HEK293 (cell line): ENCODE results near the gene SLC35E2B.

Experiments
- BCL11A ChIP-seq: fragments of 450-650 bp; formaldehyde crosslinking; IDR thresholded peaks from 2 replicates; pipeline ENCODE4 v1.5.1; 2016; ENCODE audit warnings: low read depth, missing biosample characterization, missing genetic modification characterization
- EGR2 ChIP-seq: fragments of 450-650 bp; formaldehyde crosslinking; IDR thresholded peaks from 2 replicates; pipeline ENCODE4 v1.5.1; 2016; ENCODE audit warnings: low read depth, missing biosample characterization, missing genetic modification characterization
- GLIS1 ChIP-seq: fragments of 450-650 bp; formaldehyde crosslinking; IDR thresholded peaks from 2 replicates; pipeline ENCODE4 v1.5.1; 2016; ENCODE audit warnings: missing biosample characterization, missing genetic modification characterization
- HOXC10 ChIP-seq: sonication (generic); formaldehyde crosslinking; IDR thresholded peaks from 2 replicates; pipeline ENCODE4 v1.8.1; 2023; ENCODE audit warnings: mild to moderate bottlenecking, missing genetic modification reagents
- SP3 ChIP-seq: fragments of 450-650 bp; formaldehyde crosslinking; IDR thresholded peaks from 2 replicates; pipeline ENCODE4 v1.5.1; 2016; ENCODE audit warnings: missing biosample characterization, missing genetic modification characterization
- TCF7L2 ChIP-seq: IDR thresholded peaks from 2 replicates; pipeline ENCODE4 v1.6.1; 2011; ENCODE audit warnings: low read depth, mild to moderate bottlenecking, inconsistent platforms, low read length, moderate library complexity, borderline replicate concordance
- ZBTB1 ChIP-seq: fragments of 450-650 bp; formaldehyde crosslinking; IDR thresholded peaks from 2 replicates; pipeline ENCODE4 v1.5.1; 2016; ENCODE audit warnings: missing biosample characterization, missing genetic modification characterization
- ZFP37 ChIP-seq: fragments of 450-650 bp; formaldehyde crosslinking; IDR thresholded peaks from 2 replicates; pipeline ENCODE4 v1.5.1; 2016; ENCODE audit warnings: missing biosample characterization, missing genetic modification characterization
- ZNF2 ChIP-seq: fragments of 450-650 bp; formaldehyde crosslinking; IDR thresholded peaks from 2 replicates; pipeline ENCODE4 v1.5.1; 2016; ENCODE audit warnings: missing biosample characterization, missing genetic modification characterization
- ZNF239 ChIP-seq: fragments of 450-650 bp; formaldehyde crosslinking; IDR thresholded peaks from 2 replicates; pipeline ENCODE4 v1.5.1; 2016; ENCODE audit warnings: missing biosample characterization, missing genetic modification characterization
- ZNF335 ChIP-seq: fragments of 450-650 bp; formaldehyde crosslinking; conservative IDR thresholded peaks from 2 replicates; pipeline ENCODE4 v1.5.1; 2016; ENCODE audit warnings: missing biosample characterization, missing genetic modification characterization
- ZNF362 ChIP-seq: fragments of 450-650 bp; formaldehyde crosslinking; IDR thresholded peaks from 2 replicates; pipeline ENCODE4 v1.5.1; 2016; ENCODE audit warnings: missing biosample characterization, missing genetic modification characterization
- ZNF394 ChIP-seq: fragments of 450-650 bp; formaldehyde crosslinking; IDR thresholded peaks from 2 replicates; pipeline ENCODE4 v1.5.1; 2016; ENCODE audit warnings: missing biosample characterization, missing genetic modification characterization, mild to moderate bottlenecking, moderate library complexity, borderline replicate concordance
- ZNF398 ChIP-seq: fragments of 450-650 bp; formaldehyde crosslinking; IDR thresholded peaks from 2 replicates; pipeline ENCODE4 v1.5.1; 2017; ENCODE audit warnings: missing biosample characterization, missing genetic modification characterization
- ZNF48 ChIP-seq: fragments of 450-650 bp; formaldehyde crosslinking; IDR thresholded peaks from 2 replicates; pipeline ENCODE4 v1.5.1; 2016; ENCODE audit warnings: missing biosample characterization, missing genetic modification characterization
- ZNF529 ChIP-seq: fragments of 450-650 bp; formaldehyde crosslinking; IDR thresholded peaks from 2 replicates; pipeline ENCODE4 v1.5.1; 2017; ENCODE audit warnings: missing genetic modification characterization, missing biosample characterization; ENCODE audit not compliant: insufficient replicate concordance
- ZNF585B ChIP-seq: fragments of 450-650 bp; formaldehyde crosslinking; IDR thresholded peaks from 2 replicates; pipeline ENCODE4 v1.5.1; 2016; ENCODE audit warnings: missing biosample characterization, missing genetic modification characterization
- ZNF654 ChIP-seq: fragments of 450-650 bp; formaldehyde crosslinking; IDR thresholded peaks from 2 replicates; pipeline ENCODE4 v1.5.1; 2016; ENCODE audit warnings: low read depth, missing biosample characterization, missing genetic modification characterization
- ZNF747 ChIP-seq: fragments of 450-650 bp; formaldehyde crosslinking; IDR thresholded peaks from 2 replicates; pipeline ENCODE4 v1.5.1; 2016; ENCODE audit warnings: missing biosample characterization, missing genetic modification characterization
- ZNF791 ChIP-seq: fragments of 450-650 bp; formaldehyde crosslinking; IDR thresholded peaks from 2 replicates; pipeline ENCODE4 v1.5.1; 2016; ENCODE audit warnings: missing biosample characterization, missing genetic modification characterization
- ZNF843 ChIP-seq: fragments of 450-650 bp; formaldehyde crosslinking; IDR thresholded peaks from 2 replicates; pipeline ENCODE4 v1.5.1; 2016; ENCODE audit warnings: missing biosample characterization, missing genetic modification characterization
- TF ChIP-seq, protein P1 (sequence below): fragments of 450-650 bp; IDR thresholded peaks from 2 replicates; pipeline ENCODE4 v1.5.1; 2018; ENCODE audit warnings: missing biosample characterization, missing genetic modification characterization
- TF ChIP-seq, protein P2 (sequence below): fragments of 450-650 bp; formaldehyde crosslinking; IDR thresholded peaks from 2 replicates; pipeline ENCODE4 v1.5.1; 2016; ENCODE audit warnings: missing biosample characterization, missing genetic modification characterization
- TF ChIP-seq, protein P3 (sequence below): fragments of 450-650 bp; formaldehyde crosslinking; IDR thresholded peaks from 2 replicates; pipeline ENCODE4 v1.5.1; 2016; ENCODE audit warnings: missing biosample characterization, missing genetic modification characterization
- TF ChIP-seq, protein P4 (sequence below): fragments of 450-650 bp; formaldehyde crosslinking; IDR thresholded peaks from 2 replicates; pipeline ENCODE4 v1.5.1; 2016; ENCODE audit warnings: missing biosample characterization, missing genetic modification characterization
- TF ChIP-seq, protein P5 (sequence below): sonication (generic); formaldehyde crosslinking; IDR thresholded peaks from 2 replicates; pipeline ENCODE4 v1.8.1; 2022; ENCODE audit warnings: mild to moderate bottlenecking, moderate library complexity, missing genetic modification reagents

SLC35E2B gene

GRCh38 chr1:1615256-1616044 is 77.1 kb downstream of the SLC35E2B start, which contains the start of gene MIB2 (continued):
- TF ChIP-seq ZNF362 (no peak), ZNF335 (tag by site-specific recombination) (peak; percentile 96), TCF7L2 (no peak), ZNF843 (peak; percentile 71; the same call in 1 of the 2 replicates), HOXC10 (no peak), ZNF529 (tag by site-specific recombination) (no peak), ZNF2 (tag by site-specific recombination) (peak; percentile 52; the same call in 1 of the 2 replicates), ZNF791 (no peak), ZNF398 (tag by site-specific recombination) (peak; percentile 21; the same call in 1 of the 2 replicates), ZNF585B (tag by site-specific recombination) (no peak; the same call in 1 of the 2 replicates), ZNF654 (tag by site-specific recombination) (no peak), ZNF394 (peak; percentile 42; the same call in 1 of the 2 replicates), ZNF239 (peak; percentile 69; the same call in 1 of the 2 replicates), ZFP37 (tag by site-specific recombination) (peak; percentile 89; the same call in 1 of the 2 replicates), EGR2 (tag by site-specific recombination) (peak; percentile 91), BCL11A (tag by site-specific recombination) (peak; percentile 82; the same call in 1 of the 2 replicates), GLIS1 (tag by site-specific recombination) (peak; percentile 72), ZBTB1 (0 out of 2 replicates have a peak, but pooled peaks have one; percentile 31), SP3 (tag by site-specific recombination) (peak; percentile 85), ZNF48 (tag by site-specific recombination) (no peak), ZNF747 (tag by site-specific recombination) (no peak)
- TF ChIP-seq, protein P1, sequence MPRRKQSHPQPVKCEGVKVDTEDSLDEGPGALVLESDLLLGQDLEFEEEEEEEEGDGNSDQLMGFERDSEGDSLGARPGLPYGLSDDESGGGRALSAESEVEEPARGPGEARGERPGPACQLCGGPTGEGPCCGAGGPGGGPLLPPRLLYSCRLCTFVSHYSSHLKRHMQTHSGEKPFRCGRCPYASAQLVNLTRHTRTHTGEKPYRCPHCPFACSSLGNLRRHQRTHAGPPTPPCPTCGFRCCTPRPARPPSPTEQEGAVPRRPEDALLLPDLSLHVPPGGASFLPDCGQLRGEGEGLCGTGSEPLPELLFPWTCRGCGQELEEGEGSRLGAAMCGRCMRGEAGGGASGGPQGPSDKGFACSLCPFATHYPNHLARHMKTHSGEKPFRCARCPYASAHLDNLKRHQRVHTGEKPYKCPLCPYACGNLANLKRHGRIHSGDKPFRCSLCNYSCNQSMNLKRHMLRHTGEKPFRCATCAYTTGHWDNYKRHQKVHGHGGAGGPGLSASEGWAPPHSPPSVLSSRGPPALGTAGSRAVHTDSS (tag by site-specific recombination), result peak; percentile 25; the same call in 1 of the 2 replicates
- TF ChIP-seq, protein P2, sequence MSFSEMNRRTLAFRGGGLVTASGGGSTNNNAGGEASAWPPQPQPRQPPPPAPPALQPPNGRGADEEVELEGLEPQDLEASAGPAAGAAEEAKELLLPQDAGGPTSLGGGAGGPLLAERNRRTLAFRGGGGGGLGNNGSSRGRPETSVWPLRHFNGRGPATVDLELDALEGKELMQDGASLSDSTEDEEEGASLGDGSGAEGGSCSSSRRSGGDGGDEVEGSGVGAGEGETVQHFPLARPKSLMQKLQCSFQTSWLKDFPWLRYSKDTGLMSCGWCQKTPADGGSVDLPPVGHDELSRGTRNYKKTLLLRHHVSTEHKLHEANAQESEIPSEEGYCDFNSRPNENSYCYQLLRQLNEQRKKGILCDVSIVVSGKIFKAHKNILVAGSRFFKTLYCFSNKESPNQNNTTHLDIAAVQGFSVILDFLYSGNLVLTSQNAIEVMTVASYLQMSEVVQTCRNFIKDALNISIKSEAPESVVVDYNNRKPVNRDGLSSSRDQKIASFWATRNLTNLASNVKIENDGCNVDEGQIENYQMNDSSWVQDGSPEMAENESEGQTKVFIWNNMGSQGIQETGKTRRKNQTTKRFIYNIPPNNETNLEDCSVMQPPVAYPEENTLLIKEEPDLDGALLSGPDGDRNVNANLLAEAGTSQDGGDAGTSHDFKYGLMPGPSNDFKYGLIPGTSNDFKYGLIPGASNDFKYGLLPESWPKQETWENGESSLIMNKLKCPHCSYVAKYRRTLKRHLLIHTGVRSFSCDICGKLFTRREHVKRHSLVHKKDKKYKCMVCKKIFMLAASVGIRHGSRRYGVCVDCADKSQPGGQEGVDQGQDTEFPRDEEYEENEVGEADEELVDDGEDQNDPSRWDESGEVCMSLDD (tag by site-specific recombination), result 0 out of 2 replicates have a peak, but pooled peaks have one; percentile 57
- TF ChIP-seq, protein P3, sequence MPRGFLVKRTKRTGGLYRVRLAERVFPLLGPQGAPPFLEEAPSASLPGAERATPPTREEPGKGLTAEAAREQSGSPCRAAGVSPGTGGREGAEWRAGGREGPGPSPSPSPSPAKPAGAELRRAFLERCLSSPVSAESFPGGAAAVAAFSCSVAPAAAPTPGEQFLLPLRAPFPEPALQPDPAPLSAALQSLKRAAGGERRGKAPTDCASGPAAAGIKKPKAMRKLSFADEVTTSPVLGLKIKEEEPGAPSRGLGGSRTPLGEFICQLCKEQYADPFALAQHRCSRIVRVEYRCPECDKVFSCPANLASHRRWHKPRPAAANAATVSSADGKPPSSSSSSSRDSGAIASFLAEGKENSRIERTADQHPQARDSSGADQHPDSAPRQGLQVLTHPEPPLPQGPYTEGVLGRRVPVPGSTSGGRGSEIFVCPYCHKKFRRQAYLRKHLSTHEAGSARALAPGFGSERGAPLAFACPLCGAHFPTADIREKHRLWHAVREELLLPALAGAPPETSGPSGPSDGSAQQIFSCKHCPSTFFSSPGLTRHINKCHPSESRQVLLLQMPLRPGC (tag by site-specific recombination), result peak; percentile 45; the same call in 1 of the 2 replicates
- TF ChIP-seq, protein P4, sequence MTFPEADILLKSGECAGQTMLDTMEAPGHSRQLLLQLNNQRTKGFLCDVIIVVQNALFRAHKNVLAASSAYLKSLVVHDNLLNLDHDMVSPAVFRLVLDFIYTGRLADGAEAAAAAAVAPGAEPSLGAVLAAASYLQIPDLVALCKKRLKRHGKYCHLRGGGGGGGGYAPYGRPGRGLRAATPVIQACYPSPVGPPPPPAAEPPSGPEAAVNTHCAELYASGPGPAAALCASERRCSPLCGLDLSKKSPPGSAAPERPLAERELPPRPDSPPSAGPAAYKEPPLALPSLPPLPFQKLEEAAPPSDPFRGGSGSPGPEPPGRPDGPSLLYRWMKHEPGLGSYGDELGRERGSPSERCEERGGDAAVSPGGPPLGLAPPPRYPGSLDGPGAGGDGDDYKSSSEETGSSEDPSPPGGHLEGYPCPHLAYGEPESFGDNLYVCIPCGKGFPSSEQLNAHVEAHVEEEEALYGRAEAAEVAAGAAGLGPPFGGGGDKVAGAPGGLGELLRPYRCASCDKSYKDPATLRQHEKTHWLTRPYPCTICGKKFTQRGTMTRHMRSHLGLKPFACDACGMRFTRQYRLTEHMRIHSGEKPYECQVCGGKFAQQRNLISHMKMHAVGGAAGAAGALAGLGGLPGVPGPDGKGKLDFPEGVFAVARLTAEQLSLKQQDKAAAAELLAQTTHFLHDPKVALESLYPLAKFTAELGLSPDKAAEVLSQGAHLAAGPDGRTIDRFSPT (tag by site-specific recombination), result 0 out of 2 replicates have a peak, but pooled peaks have one; percentile 35
- TF ChIP-seq, protein P5, sequence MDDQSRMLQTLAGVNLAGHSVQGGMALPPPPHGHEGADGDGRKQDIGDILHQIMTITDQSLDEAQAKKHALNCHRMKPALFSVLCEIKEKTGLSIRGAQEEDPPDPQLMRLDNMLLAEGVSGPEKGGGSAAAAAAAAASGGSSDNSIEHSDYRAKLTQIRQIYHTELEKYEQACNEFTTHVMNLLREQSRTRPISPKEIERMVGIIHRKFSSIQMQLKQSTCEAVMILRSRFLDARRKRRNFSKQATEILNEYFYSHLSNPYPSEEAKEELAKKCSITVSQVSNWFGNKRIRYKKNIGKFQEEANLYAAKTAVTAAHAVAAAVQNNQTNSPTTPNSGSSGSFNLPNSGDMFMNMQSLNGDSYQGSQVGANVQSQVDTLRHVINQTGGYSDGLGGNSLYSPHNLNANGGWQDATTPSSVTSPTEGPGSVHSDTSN (CRISPR knock-in tag), result peak; percentile 74; the same call in 1 of the 2 replicates
